GM19099 (cell line): Measurements from ENCODE around the gene TAS1R1.

Source experiments
- POLR2A ChIP-seq: IDR thresholded peaks from 3 replicates; pipeline ENCODE4 v1.6.1; 2011; ENCODE audit warnings: low read depth; ENCODE audit not compliant: insufficient read length; ENCODE audit errors: extremely low read depth

The TAS1R1 gene

DNA sequence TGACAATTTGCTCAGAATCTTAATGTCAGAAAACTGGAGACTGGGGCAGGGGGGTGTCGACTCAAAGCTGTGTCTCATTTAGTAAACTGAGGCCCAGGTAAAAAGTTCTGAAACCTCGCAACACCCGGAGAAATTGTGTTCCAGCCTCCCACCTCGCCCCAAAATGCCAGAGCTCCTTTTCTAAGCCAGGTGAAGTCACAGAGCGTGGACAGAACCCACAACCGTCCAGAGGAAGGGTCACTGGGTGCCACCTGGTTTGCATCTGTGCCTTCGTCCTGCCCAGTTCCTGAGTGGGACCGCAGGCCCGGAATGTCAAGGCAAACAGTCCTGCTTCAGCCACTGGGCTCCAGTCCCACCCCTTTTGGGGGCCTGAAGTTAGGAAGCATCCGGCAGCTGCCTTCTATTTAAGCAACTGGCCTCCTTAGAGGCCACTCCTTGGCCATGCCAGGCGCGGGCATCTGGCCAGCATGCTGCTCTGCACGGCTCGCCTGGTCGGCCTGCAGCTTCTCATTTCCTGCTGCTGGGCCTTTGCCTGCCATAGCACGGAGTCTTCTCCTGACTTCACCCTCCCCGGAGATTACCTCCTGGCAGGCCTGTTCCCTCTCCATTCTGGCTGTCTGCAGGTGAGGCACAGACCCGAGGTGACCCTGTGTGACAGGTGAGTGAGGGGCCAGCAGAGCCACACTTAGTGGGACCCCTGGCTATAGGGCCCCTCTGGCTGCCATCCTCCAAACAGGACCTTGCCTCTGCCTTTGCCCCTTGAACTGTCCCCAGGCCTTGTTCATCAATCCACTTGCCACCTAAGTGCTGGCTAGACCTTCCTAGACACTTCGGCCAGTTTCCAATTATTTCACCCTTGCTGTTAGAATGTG, at the start of gene TAS1R1:
Gene TAS1R1, plus strand, starts transcription at position 401 of the 872 bp plus-strand sequence. Its CDS starts 67 bp downstream, at position 468.
- no peak for TF ChIP-seq POLR2A

DNA sequence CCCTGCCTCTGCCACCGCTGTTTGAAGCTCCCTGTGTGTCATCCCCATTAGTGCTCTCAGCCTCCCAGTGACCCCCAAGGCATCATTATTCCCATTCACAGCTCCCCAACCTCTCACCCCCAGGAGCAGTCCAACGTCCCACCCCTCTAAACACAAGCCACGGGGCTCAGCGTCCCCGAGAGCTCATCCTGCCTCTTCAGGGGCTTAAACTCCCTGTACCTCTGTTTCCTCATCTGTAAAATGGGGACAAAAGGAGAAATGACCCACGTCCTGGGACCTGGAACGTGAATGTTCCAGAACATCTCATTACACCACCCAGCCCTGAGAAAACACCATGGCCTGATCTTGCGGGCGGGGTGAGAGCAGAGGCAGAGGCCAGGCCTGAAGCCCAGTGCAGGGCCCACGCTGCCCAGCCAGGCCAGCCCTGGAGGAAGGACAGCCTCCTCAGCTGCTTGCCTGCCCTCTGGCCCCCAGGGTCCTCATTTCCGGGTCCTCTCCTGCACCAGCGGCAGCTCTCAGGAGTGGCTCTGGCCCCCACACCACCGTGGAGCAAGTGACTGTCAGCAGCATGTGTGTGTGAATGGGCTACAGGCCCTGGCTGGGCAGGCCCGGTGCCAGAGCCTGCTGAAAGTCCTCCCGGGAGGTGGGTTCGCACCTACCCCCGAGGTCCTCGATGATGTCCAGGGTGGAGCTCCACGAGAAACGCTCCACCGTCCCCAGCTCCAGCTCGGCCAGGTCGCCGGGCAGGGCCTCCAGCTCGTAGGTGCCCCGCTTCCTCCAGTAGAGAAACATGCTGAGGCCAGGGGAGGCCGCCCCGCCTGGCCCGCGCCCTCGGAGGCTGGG, 49.5 kb upstream of the TAS1R1 start:
- no peak for TF ChIP-seq POLR2A

DNA sequence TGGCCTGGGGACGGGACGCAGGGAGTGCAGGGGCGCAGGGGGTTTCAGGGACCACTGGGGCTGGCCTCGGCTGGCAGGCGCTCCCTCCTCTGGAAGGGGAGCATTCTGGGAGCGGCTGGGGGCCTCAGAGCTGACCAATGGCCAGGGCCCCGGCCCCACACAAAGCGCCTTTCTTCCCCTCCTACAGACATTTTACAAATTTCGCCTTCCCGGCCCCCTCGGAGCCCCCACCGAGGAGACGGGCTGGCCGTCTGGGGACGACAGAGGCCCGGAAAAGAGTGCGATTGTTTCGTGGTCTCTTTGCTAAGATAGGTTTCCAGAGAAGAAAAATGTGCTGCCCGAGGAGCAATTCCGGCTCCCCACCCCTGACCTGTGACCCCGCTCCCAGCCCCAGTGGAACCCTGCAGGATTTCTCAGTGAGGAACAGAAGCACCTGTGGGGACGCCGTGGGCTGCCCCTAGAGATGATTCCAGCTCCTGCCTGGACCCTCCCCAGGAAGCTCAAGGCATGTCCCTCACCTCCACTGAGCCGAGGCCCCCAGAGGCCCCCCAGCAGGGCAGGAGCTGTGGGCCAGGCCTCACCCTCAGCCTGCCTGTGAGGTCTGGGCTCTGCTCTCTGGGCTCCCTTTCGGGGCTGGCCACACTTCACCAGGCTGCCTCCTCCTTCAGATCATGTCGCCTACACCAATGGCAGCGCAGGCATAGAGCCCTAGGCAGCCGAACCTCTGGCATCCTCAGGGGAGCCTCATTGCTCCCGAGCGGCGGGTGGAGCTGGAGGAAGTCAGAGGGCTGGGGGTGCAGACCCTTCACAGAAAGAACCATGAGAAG, 48.7 kb upstream of the TAS1R1 start:
- no peak for TF ChIP-seq POLR2A

DNA sequence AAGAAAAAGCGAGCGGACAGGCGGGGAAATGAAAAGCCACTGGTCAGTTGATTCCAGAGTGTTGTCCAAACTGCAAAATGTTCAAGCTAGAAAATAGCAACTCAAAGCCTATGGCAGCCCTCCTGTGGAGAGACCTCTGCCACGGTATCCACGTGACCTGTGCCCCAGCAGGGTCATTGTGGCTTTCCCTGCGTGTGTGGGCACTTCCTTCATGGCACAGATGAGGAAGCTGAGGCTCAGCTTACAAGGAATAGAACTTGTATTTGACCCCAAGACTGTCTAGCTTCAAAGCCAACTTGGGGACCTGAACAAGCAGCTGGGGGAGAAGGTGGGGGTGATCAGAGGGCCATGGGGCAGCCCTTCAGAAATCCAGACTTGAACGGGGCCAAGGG, 48.1 kb upstream of the TAS1R1 start:
- TF ChIP-seq POLR2A: no peak

DNA sequence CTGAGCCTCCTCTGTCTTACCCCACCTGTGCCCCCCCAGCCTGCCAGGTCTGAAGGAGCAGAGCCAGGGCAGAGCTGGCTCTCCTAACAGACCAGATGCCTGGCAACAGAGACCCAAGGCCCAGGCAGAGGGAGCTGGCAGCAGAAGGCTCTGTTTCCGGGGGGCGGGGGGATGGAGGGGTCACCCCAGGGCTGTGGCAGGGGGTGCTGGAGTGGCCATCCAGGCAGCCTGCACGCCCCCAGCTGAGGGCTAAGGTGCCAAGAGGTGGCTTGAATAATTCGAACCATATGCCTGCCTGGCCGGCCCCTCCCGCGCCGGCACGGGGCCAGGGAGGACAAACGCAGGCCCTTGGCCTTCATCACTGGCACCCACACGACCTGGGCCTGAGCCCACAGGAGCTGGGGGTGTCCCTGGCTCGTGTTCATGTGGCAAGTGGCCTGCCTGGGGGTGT, 47.6 kb upstream of the TAS1R1 start:
- no peak for TF ChIP-seq POLR2A

DNA sequence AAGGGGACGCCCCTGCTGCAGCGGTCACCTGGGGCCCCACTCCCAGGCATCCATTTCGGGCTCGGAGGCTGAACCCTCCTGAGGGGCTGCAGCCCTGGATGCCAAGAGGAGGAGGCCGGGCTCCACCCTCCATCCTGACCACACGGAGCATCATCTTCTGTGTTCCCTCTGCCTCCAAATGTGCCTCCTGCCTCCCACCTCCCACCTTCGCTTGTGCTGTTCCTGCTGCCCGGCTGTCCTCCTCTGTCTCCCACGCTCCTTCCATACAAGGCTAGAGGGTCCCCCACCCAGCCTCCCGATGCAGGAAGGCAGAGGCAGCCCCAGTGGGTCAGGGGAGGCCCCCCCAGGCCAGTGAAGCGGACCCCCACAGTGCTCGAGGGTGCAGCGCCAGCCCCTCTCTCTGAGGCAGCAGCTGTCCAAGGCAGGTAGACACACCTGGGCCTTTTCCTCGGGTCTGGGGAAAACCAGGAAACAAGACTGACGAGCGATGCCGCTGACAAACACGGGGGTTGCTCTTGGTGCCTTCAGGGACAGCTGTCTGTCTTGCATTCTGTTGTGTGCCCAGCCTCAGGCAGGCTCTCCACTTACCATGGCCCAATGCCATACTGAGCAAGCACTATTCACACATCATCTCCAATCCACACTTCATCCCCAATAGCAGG, 46.8 kb upstream of the TAS1R1 start:
- no peak for TF ChIP-seq POLR2A

DNA sequence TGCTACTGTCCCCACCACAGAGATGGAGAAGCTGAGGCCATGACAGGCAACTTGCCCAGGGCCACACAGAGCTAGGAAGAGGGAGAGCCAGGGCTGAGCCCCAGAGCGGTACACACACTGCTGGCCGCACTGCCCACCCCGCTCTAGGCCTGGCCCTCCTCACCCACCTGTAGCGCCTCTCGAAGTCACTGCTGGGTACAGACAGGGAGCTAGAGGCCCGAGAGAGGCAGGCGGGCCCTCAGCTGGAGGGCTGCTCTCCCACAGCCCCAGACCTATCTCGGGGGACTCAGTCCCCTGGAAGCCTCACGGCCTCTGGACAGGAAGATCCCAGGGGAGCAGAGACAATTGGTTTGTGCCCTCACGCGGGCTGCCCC, 46.3 kb upstream of the TAS1R1 start:
- TF ChIP-seq POLR2A: no peak

DNA sequence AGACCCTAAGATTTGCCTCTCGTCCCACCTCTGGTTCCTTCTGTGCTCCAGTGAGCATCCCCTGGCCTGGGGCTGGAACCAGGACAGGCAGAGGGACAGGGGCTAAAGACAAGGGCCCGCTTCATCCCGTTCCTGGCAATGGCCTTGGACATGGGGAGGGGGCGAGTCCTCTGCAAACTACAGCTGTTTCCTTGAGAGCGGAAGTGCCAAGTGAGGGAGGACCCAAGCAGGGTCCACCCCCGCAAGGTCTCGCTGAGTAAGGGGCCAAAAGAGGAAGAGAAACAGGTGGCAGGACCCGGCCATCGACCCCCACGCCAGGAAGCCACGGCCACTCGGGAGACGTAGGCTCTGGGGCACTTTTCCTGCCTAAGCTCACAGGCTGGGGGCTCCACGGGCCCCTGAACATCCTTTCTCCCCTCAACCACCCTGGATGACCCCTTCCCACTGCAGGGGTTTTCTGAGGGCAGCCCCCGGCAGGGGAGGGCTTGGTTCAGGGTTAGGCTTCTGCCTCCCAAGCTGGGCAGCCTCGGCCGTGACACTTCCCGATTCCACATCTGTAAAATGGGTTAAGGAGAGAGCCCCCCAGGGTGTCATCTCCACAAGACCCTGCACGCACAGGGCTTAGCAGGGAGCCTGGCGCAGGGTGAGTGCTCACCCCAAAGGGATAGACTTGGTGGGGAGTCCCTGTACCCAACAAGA, 45.7 kb upstream of the TAS1R1 start:
- no peak for TF ChIP-seq POLR2A

DNA sequence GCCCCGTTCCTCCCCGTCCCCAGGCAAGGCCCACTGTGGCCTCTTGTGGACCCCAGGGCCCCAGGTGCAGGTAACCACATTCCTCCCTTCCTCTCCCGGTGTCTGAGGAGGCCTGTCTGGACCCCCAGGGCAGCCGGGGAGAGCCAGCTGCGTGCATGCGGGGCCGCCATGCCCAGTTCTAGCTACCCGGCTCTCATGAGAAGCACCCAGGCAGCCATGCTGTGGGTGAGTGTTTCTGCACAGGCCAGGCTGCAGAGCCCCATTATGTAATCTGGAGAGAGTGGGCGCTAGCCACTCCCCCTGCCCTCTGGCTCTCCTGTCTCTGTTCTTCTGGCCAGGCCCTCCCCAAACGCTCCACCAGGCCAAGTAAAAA, 45.2 kb upstream of the TAS1R1 start:
- TF ChIP-seq POLR2A: no peak

DNA sequence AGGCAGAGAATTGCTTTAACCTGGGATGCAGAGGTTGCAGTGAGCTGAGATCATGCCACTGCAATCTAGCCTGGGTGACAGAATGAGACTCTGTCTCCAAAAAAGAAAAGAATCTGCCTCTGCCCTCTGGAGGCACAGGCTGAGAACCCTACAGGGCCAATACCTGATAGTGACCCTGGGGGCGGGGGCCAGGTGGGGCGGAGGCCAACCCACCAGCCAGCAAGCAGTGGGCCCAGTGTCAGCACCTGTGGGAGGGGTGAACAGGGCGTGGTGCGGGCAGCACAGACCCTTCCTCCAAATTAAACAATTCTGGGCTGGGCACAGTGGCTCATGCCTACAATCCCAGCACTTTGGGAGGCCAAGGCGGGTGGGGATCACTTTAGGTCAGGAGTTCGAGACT, 44.6 kb upstream of the TAS1R1 start:
- TF ChIP-seq POLR2A: no peak

DNA sequence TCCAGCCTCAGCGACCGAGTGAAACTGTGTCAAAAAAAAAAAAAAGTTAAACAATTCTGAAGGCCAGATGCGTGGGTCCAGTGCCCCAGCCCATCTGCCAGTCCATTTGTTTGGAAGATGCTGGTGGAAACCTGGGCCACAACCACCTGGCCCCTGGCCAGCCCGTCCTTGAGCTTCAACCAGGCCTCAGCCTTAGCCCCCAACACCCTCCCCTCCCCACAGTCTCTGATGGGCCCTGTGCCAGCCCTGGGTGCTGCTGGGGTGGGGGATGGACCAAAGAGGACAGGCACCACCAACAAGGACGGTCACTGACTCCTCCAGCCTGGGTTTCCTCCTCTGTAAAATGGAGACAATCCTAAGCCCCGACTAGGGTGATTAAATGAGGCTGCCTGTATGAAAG, 44.1 kb upstream of the TAS1R1 start:
- no peak for TF ChIP-seq POLR2A

DNA sequence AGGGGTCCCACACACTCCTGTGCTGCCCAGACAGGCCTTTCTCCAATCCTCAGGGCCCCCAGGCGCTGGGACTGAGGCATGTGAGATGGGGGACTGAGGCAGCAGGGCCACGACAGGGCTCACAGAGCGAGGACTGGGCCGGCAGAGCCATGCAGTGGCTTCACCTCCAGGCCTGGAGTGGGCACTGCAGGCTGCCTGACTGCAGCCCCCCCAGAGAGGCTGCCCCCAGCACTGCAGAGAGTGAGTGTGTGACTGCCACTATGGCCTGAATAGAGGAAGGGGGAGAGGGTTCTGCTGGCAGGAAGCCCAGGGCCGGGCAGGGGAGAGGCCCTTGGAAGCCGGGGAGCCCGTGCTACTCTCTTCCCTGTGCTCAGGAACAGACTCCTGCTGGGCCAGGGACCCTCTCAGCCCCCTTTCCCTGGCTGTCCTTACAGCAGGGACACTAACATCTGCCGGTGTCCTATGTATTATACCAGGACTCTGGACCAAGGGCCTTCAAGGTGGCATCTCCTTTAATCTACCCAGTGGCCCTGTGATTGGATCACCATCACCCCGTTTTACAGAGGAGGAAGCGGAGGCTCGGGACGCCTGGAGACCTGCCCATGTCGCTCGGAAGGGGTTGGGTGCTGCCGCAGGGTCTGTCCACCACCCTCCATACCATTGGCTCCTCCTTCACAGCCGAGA, 43.4 kb upstream of the TAS1R1 start:
- TF ChIP-seq POLR2A: no peak

DNA sequence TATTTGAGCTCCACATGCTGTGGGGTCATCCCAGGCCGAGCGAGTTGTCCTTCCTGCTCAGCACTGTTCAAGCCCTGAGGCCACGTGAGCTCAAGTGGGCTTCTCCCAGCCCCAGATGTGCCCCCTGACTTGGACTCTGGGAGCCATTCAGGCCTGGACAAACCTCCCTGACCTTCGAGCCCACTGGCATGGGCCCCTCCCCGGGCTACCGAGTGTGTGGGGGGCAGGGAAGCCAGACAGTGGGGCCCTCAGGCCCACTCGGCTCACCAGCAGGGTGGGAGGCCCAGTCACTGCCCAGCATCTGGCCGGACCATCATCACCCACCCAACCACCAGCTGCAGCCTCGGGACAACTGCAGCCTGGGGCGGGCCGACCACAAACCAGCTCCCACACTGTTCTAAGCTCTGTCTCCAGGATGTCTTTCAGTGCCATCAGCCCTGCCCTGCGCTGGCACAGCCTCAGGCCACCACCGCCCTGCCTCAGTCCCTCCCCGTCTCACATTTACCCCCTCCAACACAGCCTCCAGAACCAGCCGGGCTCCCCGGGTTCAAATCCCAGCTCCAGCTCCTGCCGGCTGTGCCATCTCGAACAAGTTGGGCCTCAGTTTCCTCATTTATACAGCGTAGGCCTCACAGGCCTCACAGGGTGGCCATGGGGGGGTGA, 42.7 kb upstream of the TAS1R1 start:
- TF ChIP-seq POLR2A: no peak
